ENCODE data around the gene LCN1. TPM values are rescaled to one million over a fixed set of nuclear protein-coding genes. Genes with fewer than 3 reads are reported as not detected.

LCN1 gene
- total RNA-seq = not detected
- not detected for polyA plus RNA-seq
- 0 to 0.19 (median 0) reads per million in 6 experiments for total RNA-seq

GRCh38 chr9:135520916-135521607 lies at the start of gene LCN1:
Gene LCN1, plus strand, starts transcription at chr9:135521440. Its CDS starts 58 bp downstream, at chr9:135521498.
- POLR2A ChIA-PET = no interaction called here
- Mint-ChIP-seq H3K4me1 (no peaks in the 10 kb centered on the region), H3K27me3 (peaks cover 0 to 17% (median 8%) of the 10 kb centered on the region in 5 donors), H3K4me3 (no peak within 1 kb of the TSS), H3K27ac (no peak within 1 kb of the TSS), H3K9me3 (no peaks in the 10 kb centered on the region), H3K36me3 (no peaks in the 10 kb centered on the region)
- DNase-seq (peak in 1 of 10 donors; percentile 11), ATAC-seq (no peak)

GRCh38 chr9:135471791-135472640 lies 49.2 kb upstream of the LCN1 start:
- Mint-ChIP-seq H3K9me3 (no peaks in the 10 kb centered on the region), H3K4me3 (no peak overlapping the region), H3K36me3 (no peaks in the 10 kb centered on the region), H3K27ac (peak overlapping the region in 1 of 10 donors; percentile 31), H3K27me3 (peaks cover 25 to 64% (median 40%) of the 10 kb centered on the region in 5 donors), H3K4me1 (peaks cover 0 to 5% (median 0%) of the 10 kb centered on the region in 4 donors)
- no peak for ATAC-seq
- POLR2A ChIA-PET = no interaction called here
- DNase-seq = no peak

- H3K9me3 Mint-ChIP-seq = peaks cover 0 to 5% (median 0%) of the 10 kb centered on the region in 9 donors
- peaks cover 30 to 69% (median 36%) of the 10 kb centered on the region in 5 donors for H3K27me3 Mint-ChIP-seq
- ATAC-seq = no peak
- peaks cover 0 to 2% (median 0%) of the 10 kb centered on the region in 3 donors for H3K36me3 Mint-ChIP-seq
- peaks cover 3 to 9% (median 6%) of the 10 kb centered on the region in 4 donors for H3K4me1 Mint-ChIP-seq
- no peak overlapping the region for H3K4me3 Mint-ChIP-seq
- DNase-seq = no peak
- H3K27ac Mint-ChIP-seq = no peak overlapping the region
- POLR2A ChIA-PET = no interaction called here
Measured at GRCh38 chr9:135473972-135474543, 47.2 kb upstream of the LCN1 start.

- peaks cover 0 to 2% (median 0%) of the 10 kb centered on the region in 3 donors for H3K36me3 Mint-ChIP-seq
- peak in 1 of 2 donors; percentile 45 for ATAC-seq
- peaks cover 0 to 5% (median 0%) of the 10 kb centered on the region in 9 donors for H3K9me3 Mint-ChIP-seq
- H3K4me3 Mint-ChIP-seq = no peak overlapping the region
- no peak overlapping the region for H3K27ac Mint-ChIP-seq
- DNase-seq = no peak
- peaks cover 28 to 61% (median 35%) of the 10 kb centered on the region in 5 donors for H3K27me3 Mint-ChIP-seq
- H3K4me1 Mint-ChIP-seq = peaks cover 3 to 8% (median 6%) of the 10 kb centered on the region in 4 donors
- POLR2A ChIA-PET = no interaction called here
Measured at GRCh38 chr9:135474915-135475314, 46.3 kb upstream of the LCN1 start.

- H3K9me3 Mint-ChIP-seq = peaks cover 0 to 5% (median 0%) of the 10 kb centered on the region in 9 donors
- DNase-seq (no peak), ATAC-seq (no peak)
- peaks cover 3 to 12% (median 8%) of the 10 kb centered on the region in 4 donors for H3K4me1 Mint-ChIP-seq
- peak overlapping the region in 1 of 10 donors; percentile 24 for H3K4me3 Mint-ChIP-seq
- POLR2A ChIA-PET = no interaction called here
- peaks cover 0 to 2% (median 0%) of the 10 kb centered on the region in 3 donors for H3K36me3 Mint-ChIP-seq
- H3K27me3 Mint-ChIP-seq = peaks cover 18 to 60% (median 22%) of the 10 kb centered on the region in 5 donors
- H3K27ac Mint-ChIP-seq = no peak overlapping the region
Measured at GRCh38 chr9:135476561-135477355, 44.5 kb upstream of the LCN1 start.

GRCh38 chr9:135478191-135478590 lies 43.0 kb upstream of the LCN1 start:
- Mint-ChIP-seq H3K27me3 (peaks cover 17 to 66% (median 31%) of the 10 kb centered on the region in 5 donors), H3K27ac (no peak overlapping the region), H3K4me1 (peaks cover 4 to 17% (median 9%) of the 10 kb centered on the region in 4 donors), H3K9me3 (peaks cover 0 to 5% (median 0%) of the 10 kb centered on the region in 9 donors), H3K4me3 (peak overlapping the region; percentile 78 to 98 (median 86)), H3K36me3 (peaks cover 0 to 2% (median 0%) of the 10 kb centered on the region in 3 donors)
- POLR2A ChIA-PET = no interaction called here
- no peak for DNase-seq
- no peak for ATAC-seq

GRCh38 chr9:135478829-135479468 lies 42.3 kb upstream of the LCN1 start:
- H3K27me3 Mint-ChIP-seq = peaks cover 21 to 67% (median 33%) of the 10 kb centered on the region in 5 donors
- H3K4me3 Mint-ChIP-seq = peak overlapping the region; percentile 78 to 98 (median 86)
- peaks cover 0 to 5% (median 0%) of the 10 kb centered on the region in 9 donors for H3K9me3 Mint-ChIP-seq
- ATAC-seq (peak; percentile 46 to 54), DNase-seq (peak in 2 of 10 donors; percentile 4 to 13)
- peaks cover 0 to 2% (median 0%) of the 10 kb centered on the region in 3 donors for H3K36me3 Mint-ChIP-seq
- peak overlapping the region in 2 of 10 donors; percentile 65 to 84 for H3K27ac Mint-ChIP-seq
- peaks cover 4 to 17% (median 9%) of the 10 kb centered on the region in 4 donors for H3K4me1 Mint-ChIP-seq
- POLR2A ChIA-PET = no interaction called here

GRCh38 chr9:135479469-135480052 lies 41.7 kb upstream of the LCN1 start, which contains the start of gene PPP1R26:
Gene PPP1R26, plus strand, starts transcription at chr9:135479782. Its CDS starts 4,729 bp downstream, at chr9:135484511.
- Mint-ChIP-seq H3K9me3 (peaks cover 0 to 5% (median 0%) of the 10 kb centered on the region in 9 donors), H3K4me1 (peaks cover 4 to 17% (median 9%) of the 10 kb centered on the region in 4 donors), H3K4me3 (peak within 1 kb of the TSS; percentile 78 to 98 (median 86)), H3K27me3 (peaks cover 21 to 72% (median 33%) of the 10 kb centered on the region in 5 donors), H3K36me3 (peaks cover 0 to 2% (median 0%) of the 10 kb centered on the region in 3 donors), H3K27ac (peak within 1 kb of the TSS in 2 of 10 donors; percentile 65 to 84)
- DNase-seq = no peak
- POLR2A ChIA-PET = no interaction called here
- ATAC-seq = no peak

- Mint-ChIP-seq H3K36me3 (peaks cover 0 to 2% (median 0%) of the 10 kb centered on the region in 3 donors), H3K27ac (no peak overlapping the region), H3K4me1 (peaks cover 6 to 17% (median 9%) of the 10 kb centered on the region in 4 donors), H3K9me3 (peaks cover 0 to 5% (median 0%) of the 10 kb centered on the region in 9 donors), H3K27me3 (peaks cover 22 to 76% (median 37%) of the 10 kb centered on the region in 5 donors), H3K4me3 (peak overlapping the region; percentile 18 to 60 (median 48))
- DNase-seq (peak in 2 of 10 donors; percentile 11), ATAC-seq (peak; percentile 54 to 59)
- POLR2A ChIA-PET = no interaction called here
Measured at GRCh38 chr9:135480071-135480939, 40.9 kb upstream of the LCN1 start.

GRCh38 chr9:135480940-135481310 lies 40.3 kb upstream of the LCN1 start:
- DNase-seq = no peak
- peaks cover 0 to 2% (median 0%) of the 10 kb centered on the region in 3 donors for H3K36me3 Mint-ChIP-seq
- H3K4me1 Mint-ChIP-seq = peaks cover 6 to 17% (median 9%) of the 10 kb centered on the region in 4 donors
- peak; percentile 22 to 49 for ATAC-seq
- H3K27me3 Mint-ChIP-seq = peaks cover 19 to 75% (median 34%) of the 10 kb centered on the region in 5 donors
- no peak overlapping the region for H3K27ac Mint-ChIP-seq
- H3K9me3 Mint-ChIP-seq = peaks cover 0 to 5% (median 0%) of the 10 kb centered on the region in 9 donors
- H3K4me3 Mint-ChIP-seq = peak overlapping the region; percentile 18 to 60 (median 48)
- POLR2A ChIA-PET = interaction anchor here (1.0 kb wide), 1 partner anchor 18 kb away, joined by 4 read pairs; no protein-coding TSS in a partner anchor
